ENCODE results near the gene TEKTIP1.
A peak's percentile ranks its signal among the peaks of the same experiment; 100 is the strongest.
"Not testable (repeated sequence)": the region's sequence is repeated elsewhere in the genome, so short reads cannot be mapped to it uniquely, and the experiment has no call there.

TEKTIP1 gene

GRCh38 chr19:3503036-3503572 lies 35.9 kb upstream of the TEKTIP1 start:
- no peak overlapping the region for H3K4me3 ChIP-seq (ENCODE audit: low read depth, low read length)
- in situ Hi-C loops (cut with HindIII; ENCODE audit: low sequenced_read_pairs), result no loop called here
- no peak for DNase-seq (ENCODE audit: low read depth)
- no peak for TF ChIP-seq CTCF (IDR thresholded peaks at IDR 0.05; ENCODE audit: low read depth, low read length, missing control alignments)

GRCh38 chr19:3504735-3505134 lies 34.2 kb upstream of the TEKTIP1 start:
- H3K4me3 ChIP-seq (ENCODE audit: low read depth, low read length), result no peak overlapping the region
- DNase-seq (ENCODE audit: low read depth), result no peak
- in situ Hi-C loops (cut with HindIII; ENCODE audit: low sequenced_read_pairs), result no loop called here
- TF ChIP-seq CTCF (IDR thresholded peaks at IDR 0.05; ENCODE audit: low read depth, low read length, missing control alignments), result no peak

GRCh38 chr19:3505598-3506383 lies 33.2 kb upstream of the TEKTIP1 start, which contains the start of gene FZR1:
Gene FZR1, plus strand, starts transcription at chr19:3506311. Its CDS starts 16,679 bp downstream, at chr19:3522990.
- no peak for TF ChIP-seq CTCF (IDR thresholded peaks at IDR 0.05; ENCODE audit: low read depth, low read length, missing control alignments)
- DNase-seq (ENCODE audit: low read depth), result peak; percentile 94
- H3K4me3 ChIP-seq (ENCODE audit: low read depth, low read length), result peak within 1 kb of the TSS; percentile 87
- in situ Hi-C loops (cut with HindIII; ENCODE audit: low sequenced_read_pairs), result no loop called here

GRCh38 chr19:3506384-3507340 lies 32.3 kb upstream of the TEKTIP1 start:
- in situ Hi-C loops (cut with HindIII; ENCODE audit: low sequenced_read_pairs), result no loop called here
- peak overlapping the region; percentile 87 for H3K4me3 ChIP-seq (ENCODE audit: low read depth, low read length)
- TF ChIP-seq CTCF (IDR thresholded peaks at IDR 0.05; ENCODE audit: low read depth, low read length, missing control alignments), result no peak
- DNase-seq (ENCODE audit: low read depth), result no peak

GRCh38 chr19:3507371-3508120 lies 31.4 kb upstream of the TEKTIP1 start:
- no peak for TF ChIP-seq CTCF (IDR thresholded peaks at IDR 0.05; ENCODE audit: low read depth, low read length, missing control alignments)
- H3K4me3 ChIP-seq (ENCODE audit: low read depth, low read length), result peak overlapping the region; percentile 87
- no peak for DNase-seq (ENCODE audit: low read depth)
- in situ Hi-C loops (cut with HindIII; ENCODE audit: low sequenced_read_pairs), result no loop called here

GRCh38 chr19:3508121-3508661 lies 30.8 kb upstream of the TEKTIP1 start:
- DNase-seq (ENCODE audit: low read depth); in situ Hi-C loops (cut with HindIII; ENCODE audit: low sequenced_read_pairs): not testable (repeated sequence)
- H3K4me3 ChIP-seq (ENCODE audit: low read depth, low read length), result peak overlapping the region; percentile 87

Measured in astrocyte of the cerebellum (primary cell).